SK-N-SH (cell line): Measurements from ENCODE around the gene YJEFN3.

Experiments
- CTCF ChIP-seq: fragments of 200-600 bp; sonication (generic); IDR thresholded peaks from 2 replicates; pipeline ENCODE4 v1.6.1; 2017; ENCODE audit warnings: antibody characterized with exemption, mild to moderate bottlenecking, moderate library complexity
- USF2 ChIP-seq: fragments of 150-350 bp; IDR thresholded peaks from 2 replicates; pipeline ENCODE4 v1.6.1; 2017; ENCODE audit warnings: antibody characterized with exemption, low read length, low read depth, borderline replicate concordance

DNA sequence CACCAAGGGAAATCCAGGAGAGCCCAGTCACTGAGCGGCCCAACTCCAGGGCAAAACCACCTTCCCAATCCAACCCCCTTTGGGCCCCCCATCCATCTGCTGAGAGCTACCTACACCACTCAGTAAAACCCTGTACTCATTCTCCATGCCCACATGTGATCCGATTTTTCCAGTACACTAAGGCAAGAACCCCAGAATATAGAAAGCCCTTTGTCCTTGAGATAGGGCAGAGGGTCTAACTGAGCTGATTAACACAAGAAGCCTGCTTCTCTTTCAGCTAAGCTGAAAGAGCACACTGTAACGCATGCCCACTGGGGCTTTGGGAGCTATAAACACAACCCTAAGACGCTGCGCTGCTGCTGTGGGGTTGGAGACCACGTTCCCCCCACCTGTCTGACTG is 53.8 kb downstream of the YJEFN3 start:
- no peak for TF ChIP-seq CTCF
- no peak for TF ChIP-seq USF2
